Prostate gland (tissue), 2 donors: ENCODE data around the gene CIT. TPM values are rescaled to one million over a fixed set of nuclear protein-coding genes. Genes with fewer than 3 reads are reported as not detected.
A peak's percentile ranks its signal among the peaks of the same experiment; 100 is the strongest.

ENCODE experiments used
- DNase-seq: peaks from one replicate; pipeline ENCODE4 v3.0.0-alpha.2; 2019; ENCODE audit warnings: low spot score
- H3K27ac ChIP-seq, 2 donors: fragments of 200-600 bp; sonication (generic); 2 replicates each; pipeline ENCODE4 v1.5.1; 2017 to 2019
- H3K27me3 ChIP-seq: fragments of 200-600 bp; sonication (generic); replicated peaks from 2 replicates; pipeline ENCODE4 v1.5.1; 2019; ENCODE audit not compliant: insufficient read depth
- H3K36me3 ChIP-seq, 2 donors: fragments of 200-600 bp; sonication (generic); 1 replicate in 1 of 2; 2 replicates in 1 of 2; pipeline versions ENCODE4 v1.5.1 to v1.8.1; 2017 to 2019
- H3K4me1 ChIP-seq: fragments of 200-600 bp; sonication (generic); replicated peaks from 2 replicates; pipeline ENCODE4 v1.5.1; 2019
- H3K4me3 ChIP-seq, 2 donors: fragments of 200-600 bp; sonication (generic); 2 replicates each; pipeline ENCODE4 v1.5.1; 2017 to 2019
- H3K9me3 ChIP-seq: fragments of 200-600 bp; sonication (generic); 2 replicates; pipeline ENCODE4 v1.5.1; 2017
- CTCF ChIP-seq, 4 experiments: fragments of 200-600 bp in 2 of 4; fragments of 450-650 bp in 2 of 4; sonication (generic) in 2 of 4; IDR thresholded peaks; 1 replicate in 3 of 4; 2 replicates in 1 of 4; pipeline ENCODE4 v1.5.1; 2016 to 2019; ENCODE audit warnings: antibody characterized with exemption in 4 of 4, mild to moderate bottlenecking in 2 of 4, moderate library complexity in 2 of 4
- POLR2A ChIP-seq: fragments of 450-650 bp; IDR thresholded peaks from one replicate; pipeline ENCODE4 v1.6.1; 2016; ENCODE audit warnings: antibody characterized with exemption, mild to moderate bottlenecking
- POLR2AphosphoS5 ChIP-seq: sonication (generic); formaldehyde crosslinking; IDR thresholded peaks from one replicate; pipeline ENCODE4 v1.6.1; 2017; ENCODE audit warnings: antibody characterized with exemption
- WGBS: methylation state at CpG from one replicate; pipeline ENCODE4 v1.1.5; 2018; 5-methylcytosine and 5-hydroxymethylcytosine counted together
- intact Hi-C: fragments of 100-400 bp; cut with DNase I; formaldehyde crosslinking; loops from one replicate; pipeline ENCODE4 v1.14.2; 2022
- total RNA-seq, 2 donors: library from RNA; depleted of rRNA; stranded (reverse); fragments of >200 nt; gene quantifications; one replicate each; pipeline ENCODE4 v1.1.0, GENCODE V29; 2016

The CIT gene
- total RNA-seq, 2 donors from 2014 or later, result 2.6 to 13.1 TPM

GRCh38 chr12:119877639-119877948 is 474 bp upstream of the CIT start:
- Histone ChIP-seq H3K4me3 (peak overlapping the region; percentile 60 to 63), H3K4me1 (no peaks in the 10 kb centered on the region), H3K27ac (no peak overlapping the region), H3K27me3 (no peaks in the 10 kb centered on the region), H3K9me3 (no peaks in the 10 kb centered on the region), H3K36me3 (no peaks in the 10 kb centered on the region)
- no peak for DNase-seq
- intact Hi-C loops, result no loop called here
- no peak for TF ChIP-seq POLR2A
- TF ChIP-seq POLR2AphosphoS5, result no peak
- no peak for TF ChIP-seq CTCF (IDR thresholded peaks at IDR 0.05)
- 29% methylated on average over 4 of the region's 4 CpGs for WGBS

- no peaks in the 10 kb centered on the region for H3K36me3 ChIP-seq
- H3K27me3 ChIP-seq, result no peaks in the 10 kb centered on the region
- no peak overlapping the region for H3K27ac ChIP-seq
- H3K4me1 ChIP-seq, result no peaks in the 10 kb centered on the region
- no peak overlapping the region for H3K4me3 ChIP-seq
- peak; percentile 11 for DNase-seq
- intact Hi-C loops, result no loop called here
- no peaks in the 10 kb centered on the region for H3K9me3 ChIP-seq
- TF ChIP-seq POLR2A (no peak), CTCF (IDR thresholded peaks at IDR 0.05) (no peak), POLR2AphosphoS5 (no peak)
- WGBS, result 77% methylated on average over 5 of the region's 5 CpGs
These were observed 6.7 kb downstream of the CIT start for GRCh38 chr12:119870457-119870856.

GRCh38 chr12:119869720-119870119 is 7.4 kb downstream of the CIT start:
- DNase-seq, result no peak
- no peaks in the 10 kb centered on the region for H3K4me1 ChIP-seq
- TF ChIP-seq CTCF (IDR thresholded peaks at IDR 0.05) (no peak), POLR2AphosphoS5 (no peak), POLR2A (no peak)
- WGBS, result 86% methylated on average over 5 of the region's 5 CpGs
- no peaks in the 10 kb centered on the region for H3K36me3 ChIP-seq
- H3K9me3 ChIP-seq, result no peaks in the 10 kb centered on the region
- intact Hi-C loops, result no loop called here
- H3K27me3 ChIP-seq, result no peaks in the 10 kb centered on the region
- H3K4me3 ChIP-seq, result no peak overlapping the region
- no peak overlapping the region for H3K27ac ChIP-seq

GRCh38 chr12:119868992-119869391 is 8.1 kb downstream of the CIT start:
- Histone ChIP-seq H3K27ac (no peak overlapping the region), H3K4me3 (no peak overlapping the region), H3K27me3 (no peaks in the 10 kb centered on the region), H3K4me1 (no peaks in the 10 kb centered on the region), H3K9me3 (no peaks in the 10 kb centered on the region), H3K36me3 (no peaks in the 10 kb centered on the region)
- intact Hi-C loops, result no loop called here
- TF ChIP-seq CTCF (IDR thresholded peaks at IDR 0.05) (no peak), POLR2AphosphoS5 (no peak), POLR2A (no peak)
- no peak for DNase-seq
- 58% methylated on average over 5 of the region's 5 CpGs for WGBS

GRCh38 chr12:119864591-119864990 is 12.5 kb downstream of the CIT start:
- TF ChIP-seq CTCF (IDR thresholded peaks at IDR 0.05), result no peak
- TF ChIP-seq POLR2A, result no peak
- TF ChIP-seq POLR2AphosphoS5, result no peak
- Histone ChIP-seq H3K4me3 (no peak overlapping the region), H3K27me3 (no peaks in the 10 kb centered on the region), H3K4me1 (no peaks in the 10 kb centered on the region), H3K27ac (no peak overlapping the region), H3K36me3 (no peaks in the 10 kb centered on the region), H3K9me3 (no peaks in the 10 kb centered on the region)
- DNase-seq, result no peak
- intact Hi-C loops, result no loop called here
- 93% methylated on average over 2 of the region's 2 CpGs for WGBS
